Breast epithelium (tissue), 3 donors: ENCODE data around the gene LCN10.

ENCODE experiments used
- POLR2A ChIP-seq: fragments of 450-650 bp; IDR thresholded peaks from one replicate; pipeline ENCODE4 v1.6.1; 2016; ENCODE audit warnings: antibody characterized with exemption, mild to moderate bottlenecking, moderate library complexity
- TF ChIP-seq, protein P1 (sequence below), 3 donors: fragments of 450-650 bp; IDR thresholded peaks; one replicate each; pipeline ENCODE4 v1.5.1; 2016 to 2017; ENCODE audit warnings: antibody characterized with exemption in 3 of 3, mild to moderate bottlenecking in 3 of 3, moderate library complexity in 3 of 3

DNA sequence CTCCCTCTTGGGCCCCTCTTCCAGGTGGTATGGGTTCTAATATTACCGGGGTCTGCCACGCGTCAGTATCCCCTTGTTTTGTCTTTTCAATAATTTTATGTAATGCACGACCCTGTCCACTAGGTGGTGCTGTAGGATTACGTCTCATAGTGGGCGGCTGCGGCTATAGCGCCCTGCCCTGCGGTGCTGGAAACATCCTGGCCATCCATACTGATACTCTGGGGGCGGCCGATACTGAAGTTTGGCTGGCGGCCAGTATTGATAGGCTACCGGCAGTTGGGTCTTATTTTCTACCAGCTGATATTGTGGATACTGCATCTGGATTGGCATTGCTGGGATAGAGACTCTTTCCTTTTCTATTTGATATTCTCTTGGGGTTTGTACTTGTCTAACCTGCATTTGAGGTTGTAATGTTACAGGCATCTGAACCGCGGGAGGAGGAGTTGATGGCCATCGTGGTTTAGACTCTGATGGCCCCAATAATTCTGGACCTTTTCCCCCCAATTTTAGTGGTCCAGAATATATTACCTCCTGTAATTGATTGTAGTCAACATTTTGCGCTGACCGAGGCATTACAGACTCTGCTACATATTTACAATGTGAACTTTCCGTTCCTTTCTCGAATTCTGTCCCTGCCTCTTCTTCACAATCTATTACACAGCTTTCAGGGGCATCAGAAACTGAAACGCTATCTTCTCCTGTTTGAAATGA lies 45.1 kb upstream of the LCN10 start:
- TF ChIP-seq, protein P1, sequence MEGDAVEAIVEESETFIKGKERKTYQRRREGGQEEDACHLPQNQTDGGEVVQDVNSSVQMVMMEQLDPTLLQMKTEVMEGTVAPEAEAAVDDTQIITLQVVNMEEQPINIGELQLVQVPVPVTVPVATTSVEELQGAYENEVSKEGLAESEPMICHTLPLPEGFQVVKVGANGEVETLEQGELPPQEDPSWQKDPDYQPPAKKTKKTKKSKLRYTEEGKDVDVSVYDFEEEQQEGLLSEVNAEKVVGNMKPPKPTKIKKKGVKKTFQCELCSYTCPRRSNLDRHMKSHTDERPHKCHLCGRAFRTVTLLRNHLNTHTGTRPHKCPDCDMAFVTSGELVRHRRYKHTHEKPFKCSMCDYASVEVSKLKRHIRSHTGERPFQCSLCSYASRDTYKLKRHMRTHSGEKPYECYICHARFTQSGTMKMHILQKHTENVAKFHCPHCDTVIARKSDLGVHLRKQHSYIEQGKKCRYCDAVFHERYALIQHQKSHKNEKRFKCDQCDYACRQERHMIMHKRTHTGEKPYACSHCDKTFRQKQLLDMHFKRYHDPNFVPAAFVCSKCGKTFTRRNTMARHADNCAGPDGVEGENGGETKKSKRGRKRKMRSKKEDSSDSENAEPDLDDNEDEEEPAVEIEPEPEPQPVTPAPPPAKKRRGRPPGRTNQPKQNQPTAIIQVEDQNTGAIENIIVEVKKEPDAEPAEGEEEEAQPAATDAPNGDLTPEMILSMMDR (IDR thresholded peaks at IDR 0.05): peak; percentile 83 to 89 (median 87)
- no peak for TF ChIP-seq POLR2A
